ENCODE data around the gene CERS4.

DNA sequence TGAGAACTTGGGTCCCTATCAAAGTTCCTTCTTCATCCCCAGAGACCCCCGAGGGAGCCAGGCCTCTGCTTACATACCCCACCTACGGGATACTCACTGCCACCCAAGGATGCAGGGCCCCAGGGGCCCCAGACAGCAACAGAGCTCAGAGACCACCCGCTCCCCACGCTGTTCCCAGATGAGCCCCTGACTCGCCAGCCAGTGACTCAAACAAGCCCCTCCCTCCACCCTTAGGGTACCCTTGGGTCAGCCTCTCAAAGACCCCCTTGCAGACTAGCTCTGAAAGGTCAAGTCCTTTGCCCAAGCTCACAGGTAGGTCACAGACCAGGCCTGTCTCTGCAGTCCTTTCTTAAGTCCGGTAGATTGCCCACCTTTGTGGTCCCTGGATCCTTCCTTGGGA, 53.3 kb downstream of the CERS4 start:
- TF ChIP-seq CTCF (IDR thresholded peaks at IDR 0.05) = no peak
- TF ChIP-seq EZH2 (IDR thresholded peaks at IDR 0.05; ENCODE audit: borderline replicate concordance, insufficient read depth, low read depth, low read length, poor library complexity, severe bottlenecking) = no peak
